OCI-LY7 (cell line): ENCODE results near the gene MIAT.

Experiments
- CTCF ChIP-seq: fragments of 200-600 bp; sonication (generic); conservative IDR thresholded peaks from 2 replicates; pipeline ENCODE4 v1.5.1; 2014; ENCODE audit warnings: mild to moderate bottlenecking, antibody characterized with exemption, low read length, moderate library complexity, mixed read lengths
- EZH2phosphoT487 ChIP-seq: fragments of 200-600 bp; sonication (generic); IDR thresholded peaks from 2 replicates; pipeline ENCODE4 v1.6.1; 2018; ENCODE audit warnings: low read depth, borderline replicate concordance, mild to moderate bottlenecking, mixed run types, antibody characterized with exemption, low read length, moderate library complexity, mixed read lengths

GRCh38 chr22:26671317-26672059 is 14.1 kb downstream of the MIAT start:
- TF ChIP-seq CTCF: no peak
- TF ChIP-seq EZH2phosphoT487: no peak
